ENCODE data around the gene CCDC102A. TPM values are rescaled to one million over a fixed set of nuclear protein-coding genes. Genes with fewer than 3 reads are reported as not detected.

CCDC102A gene
- total and polyA plus RNA-seq, 9 of the 15 experiments (the other 6 are each of a cell fraction or from before 2014, with no cell fraction given) = 0.03 to 4.9 (median 1.4) TPM

GRCh38 chr16:57479205-57479975, 57.0 kb downstream of the CCDC102A start (continued):
- TF ChIP-seq FIP1L1 (IDR thresholded peaks at IDR 0.05; ENCODE audit: low read depth, low read length, poor library complexity, severe bottlenecking) = no peak
- TF ChIP-seq E2F6 (IDR thresholded peaks at IDR 0.05; ENCODE audit: borderline replicate concordance in 1 of 2, extremely low read depth in 1 of 2, insufficient read depth in 1 of 2, insufficient read length in 1 of 2, low read depth in 1 of 2, low read length in 1 of 2, poor library complexity in 1 of 2, severe bottlenecking in 1 of 2) = no peak
- 0 out of 2 replicates have a peak, but pooled peaks have one; percentile 8 for TF ChIP-seq NFRKB (IDR thresholded peaks at IDR 0.05; ENCODE audit: low read depth)
- TF ChIP-seq ZNF324 (CRISPR knock-in tag; IDR thresholded peaks at IDR 0.05) = no peak
- TF ChIP-seq NR1H2 (CRISPR knock-in tag; IDR thresholded peaks at IDR 0.05) = no peak
- TF ChIP-seq ZNF280B (CRISPR knock-in tag; IDR thresholded peaks at IDR 0.05) = no peak
- no peak for TF ChIP-seq SMARCB1 (IDR thresholded peaks at IDR 0.05; ENCODE audit: insufficient read length, low read depth)
- peak; percentile 33; the same call in 1 of the 2 replicates for TF ChIP-seq ZNF512 (tag; IDR thresholded peaks at IDR 0.05)
- TF ChIP-seq MBD2 (IDR thresholded peaks at IDR 0.05; ENCODE audit: borderline replicate concordance, low read depth) = no peak
- 0 out of 2 replicates have a peak, but pooled peaks have one; percentile 22 for TF ChIP-seq ATF7 (IDR thresholded peaks at IDR 0.05)
- TF ChIP-seq CAMTA2 (CRISPR knock-in tag; conservative IDR thresholded peaks at IDR 0.05) = no peak
- TF ChIP-seq CSDE1 (IDR thresholded peaks at IDR 0.05) = no peak
- peak; percentile 95 for TF ChIP-seq PRDM10 (IDR thresholded peaks at IDR 0.05; ENCODE audit: partially characterized antibody)
- peak; percentile 14; the same call in 1 of the 2 replicates for TF ChIP-seq RBFOX2 (IDR thresholded peaks at IDR 0.05; ENCODE audit: low read depth, low read length)
- TF ChIP-seq GATAD2B (IDR thresholded peaks at IDR 0.05; ENCODE audit: borderline replicate concordance) = no peak
- no peak for TF ChIP-seq ZNF507 (tag; conservative IDR thresholded peaks at IDR 0.05)
- no peak for TF ChIP-seq ZNF77 (CRISPR knock-in tag; IDR thresholded peaks at IDR 0.05)
- no peak for TF ChIP-seq RNF2 (IDR thresholded peaks at IDR 0.05)

Data from K562 (cell line).